Loucy (cell line): ENCODE data around the gene CAMK2G.
A peak's percentile ranks its signal among the peaks of the same experiment; 100 is the strongest.

ENCODE experiments used
- H2AFZ ChIP-seq: fragments of 200-600 bp; sonication (generic); 2 replicates; pipeline ENCODE4 v1.6.0; 2016; ENCODE audit warnings: antibody characterized with exemption, mild to moderate bottlenecking, low read length, moderate library complexity
- H3F3A ChIP-seq: fragments of 200-600 bp; 2 replicates; pipeline ENCODE4 v1.6.0; 2016; ENCODE audit warnings: antibody characterized with exemption, low read depth, mild to moderate bottlenecking
- H3K27me3 ChIP-seq: fragments of 200-600 bp; sonication (generic); 2 replicates; pipeline ENCODE4 v1.6.1; 2014; ENCODE audit warnings: low read length, mild to moderate bottlenecking; ENCODE audit not compliant: insufficient read depth, poor library complexity, severe bottlenecking
- H3K36me3 ChIP-seq: fragments of 200-600 bp; sonication (generic); 2 replicates; pipeline ENCODE4 v1.6.1; 2016; ENCODE audit warnings: low read length; ENCODE audit not compliant: insufficient read depth
- H3K4me1 ChIP-seq: fragments of 200-600 bp; sonication (generic); 2 replicates; pipeline ENCODE4 v1.5.1; 2014; ENCODE audit warnings: low read length, mild to moderate bottlenecking; ENCODE audit not compliant: insufficient read depth, poor library complexity, severe bottlenecking
- H3K4me2 ChIP-seq: fragments of 200-600 bp; sonication (generic); 2 replicates; pipeline ENCODE4 v1.6.0; 2014; ENCODE audit warnings: antibody characterized with exemption, low read length, low read depth, mild to moderate bottlenecking; ENCODE audit not compliant: poor library complexity, severe bottlenecking
- H3K4me3 ChIP-seq: fragments of 200-600 bp; sonication (generic); 2 replicates; pipeline ENCODE4 v1.5.1; 2014; ENCODE audit warnings: low read length, mild to moderate bottlenecking, mixed read lengths; ENCODE audit not compliant: poor library complexity, severe bottlenecking
- H3K79me2 ChIP-seq: fragments of 200-600 bp; sonication (generic); 2 replicates; pipeline ENCODE4 v1.6.1; 2014; ENCODE audit warnings: low read length; ENCODE audit not compliant: insufficient read depth
- H3K9ac ChIP-seq: fragments of 200-600 bp; sonication (generic); 2 replicates; pipeline ENCODE4 v1.6.0; 2014; ENCODE audit warnings: mild to moderate bottlenecking, low read depth, low read length, moderate library complexity; ENCODE audit not compliant: poor library complexity, severe bottlenecking
- H3K9me2 ChIP-seq: fragments of 200-600 bp; sonication (generic); replicated peaks from 2 replicates; pipeline ENCODE4 v1.6.1; 2016; ENCODE audit warnings: low read depth, low read length, mixed read lengths
- H3K9me3 ChIP-seq: fragments of 200-600 bp; sonication (generic); 2 replicates; pipeline ENCODE4 v1.6.1; 2014; ENCODE audit warnings: mild to moderate bottlenecking, antibody characterized with exemption, low read length, low read depth; ENCODE audit not compliant: insufficient read depth
- H4K20me1 ChIP-seq: fragments of 200-600 bp; sonication (generic); 2 replicates; pipeline ENCODE4 v1.6.0; 2014; ENCODE audit warnings: antibody characterized with exemption, low read length, mild to moderate bottlenecking; ENCODE audit not compliant: insufficient read depth, poor library complexity, severe bottlenecking
- EZH2phosphoT487 ChIP-seq: fragments of 200-600 bp; IDR thresholded peaks from 2 replicates; pipeline ENCODE4 v1.6.1; 2018; ENCODE audit warnings: antibody characterized with exemption, mild to moderate bottlenecking, moderate library complexity, borderline replicate concordance
- TF ChIP-seq, protein P1 (sequence below): fragments of 200-600 bp; sonication (generic); conservative IDR thresholded peaks from 2 replicates; pipeline ENCODE4 v1.5.1; 2014; ENCODE audit warnings: mild to moderate bottlenecking, antibody characterized with exemption, low read length

Gene CAMK2G

DNA sequence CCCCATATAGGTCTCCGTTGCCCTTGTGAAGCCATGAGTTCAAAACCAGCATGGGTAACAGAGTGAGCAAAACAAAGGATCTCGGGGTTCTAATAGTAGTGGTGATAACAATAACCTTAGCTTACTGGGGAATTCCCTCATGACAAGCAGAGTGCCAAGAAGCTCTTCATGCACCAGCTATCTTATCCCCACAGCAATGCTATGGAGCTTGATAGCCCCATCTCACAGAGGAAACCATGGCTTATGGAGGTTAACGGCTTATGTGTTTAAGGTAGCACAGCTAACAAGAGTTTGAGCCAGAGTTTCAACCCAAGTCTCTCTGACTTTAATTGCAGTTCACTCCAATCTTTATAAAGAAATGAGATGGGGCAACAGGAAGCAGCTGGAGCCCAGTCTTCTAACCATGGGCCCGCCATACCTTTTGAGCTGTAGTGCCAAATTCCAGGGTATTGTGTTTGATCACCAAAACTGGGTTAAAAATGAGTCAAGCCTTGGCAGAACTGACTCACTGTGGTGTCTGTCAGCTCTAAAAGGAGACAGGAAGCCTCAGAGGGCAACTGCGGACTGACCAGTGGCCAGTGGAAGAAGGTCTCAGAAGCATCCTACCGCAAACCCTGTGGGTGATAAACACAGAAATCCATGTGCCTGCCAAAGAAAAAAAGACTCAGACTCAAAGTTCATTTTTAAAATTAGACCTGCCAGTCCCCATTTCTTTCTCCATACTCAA is 20.1 kb upstream of the CAMK2G start:
- H3K9ac ChIP-seq: no peak overlapping the region
- no peaks in the 10 kb centered on the region for H3K9me3 ChIP-seq
- H3K4me3 ChIP-seq: no peak overlapping the region
- TF ChIP-seq EZH2phosphoT487: no peak
- TF ChIP-seq, protein P1, sequence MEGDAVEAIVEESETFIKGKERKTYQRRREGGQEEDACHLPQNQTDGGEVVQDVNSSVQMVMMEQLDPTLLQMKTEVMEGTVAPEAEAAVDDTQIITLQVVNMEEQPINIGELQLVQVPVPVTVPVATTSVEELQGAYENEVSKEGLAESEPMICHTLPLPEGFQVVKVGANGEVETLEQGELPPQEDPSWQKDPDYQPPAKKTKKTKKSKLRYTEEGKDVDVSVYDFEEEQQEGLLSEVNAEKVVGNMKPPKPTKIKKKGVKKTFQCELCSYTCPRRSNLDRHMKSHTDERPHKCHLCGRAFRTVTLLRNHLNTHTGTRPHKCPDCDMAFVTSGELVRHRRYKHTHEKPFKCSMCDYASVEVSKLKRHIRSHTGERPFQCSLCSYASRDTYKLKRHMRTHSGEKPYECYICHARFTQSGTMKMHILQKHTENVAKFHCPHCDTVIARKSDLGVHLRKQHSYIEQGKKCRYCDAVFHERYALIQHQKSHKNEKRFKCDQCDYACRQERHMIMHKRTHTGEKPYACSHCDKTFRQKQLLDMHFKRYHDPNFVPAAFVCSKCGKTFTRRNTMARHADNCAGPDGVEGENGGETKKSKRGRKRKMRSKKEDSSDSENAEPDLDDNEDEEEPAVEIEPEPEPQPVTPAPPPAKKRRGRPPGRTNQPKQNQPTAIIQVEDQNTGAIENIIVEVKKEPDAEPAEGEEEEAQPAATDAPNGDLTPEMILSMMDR: no peak
- H4K20me1 ChIP-seq: no peaks in the 10 kb centered on the region
- H3K36me3 ChIP-seq: no peaks in the 10 kb centered on the region
- H3K9me2 ChIP-seq: no peaks in the 10 kb centered on the region
- no peak overlapping the region for H2AFZ ChIP-seq
- H3F3A ChIP-seq: no peaks in the 10 kb centered on the region
- H3K27me3 ChIP-seq: no peaks in the 10 kb centered on the region
- H3K4me2 ChIP-seq: peak overlapping the region; percentile 15
- H3K79me2 ChIP-seq: no peaks in the 10 kb centered on the region
- H3K4me1 ChIP-seq: peaks cover 14% of the 10 kb centered on the region

- H3K4me1 ChIP-seq: peaks cover 12% of the 10 kb centered on the region
Observed at GRCh38 chr10:73893426-73893825, 19.1 kb upstream of the CAMK2G start.

GRCh38 chr10:73892310-73893030 is 18.1 kb upstream of the CAMK2G start:
- H3K9me3 ChIP-seq: no peaks in the 10 kb centered on the region
- H2AFZ ChIP-seq: no peak overlapping the region
- H3K27me3 ChIP-seq: no peaks in the 10 kb centered on the region
- H3K36me3 ChIP-seq: no peaks in the 10 kb centered on the region
- TF ChIP-seq, protein P1: no peak
- TF ChIP-seq EZH2phosphoT487: no peak
- H3K9ac ChIP-seq: no peak overlapping the region
- no peak overlapping the region for H3K4me2 ChIP-seq
- no peaks in the 10 kb centered on the region for H3F3A ChIP-seq
- H3K9me2 ChIP-seq: no peaks in the 10 kb centered on the region
- H3K79me2 ChIP-seq: no peaks in the 10 kb centered on the region
- no peaks in the 10 kb centered on the region for H4K20me1 ChIP-seq
- no peak overlapping the region for H3K4me3 ChIP-seq
- peaks cover 12% of the 10 kb centered on the region for H3K4me1 ChIP-seq

More at GRCh38 chr10:73893426-73893825, 19.1 kb upstream of the CAMK2G start:
- Histone ChIP-seq H3K79me2 (no peaks in the 10 kb centered on the region), H3K9me2 (no peaks in the 10 kb centered on the region), H4K20me1 (no peaks in the 10 kb centered on the region), H3F3A (no peaks in the 10 kb centered on the region), H3K27me3 (no peaks in the 10 kb centered on the region), H3K4me2 (no peak overlapping the region), H3K4me3 (no peak overlapping the region), H3K9ac (no peak overlapping the region), H2AFZ (no peak overlapping the region), H3K36me3 (no peaks in the 10 kb centered on the region), H3K9me3 (no peaks in the 10 kb centered on the region)
- no peak for TF ChIP-seq EZH2phosphoT487
- TF ChIP-seq, protein P1: no peak
